Measurements from ENCODE around the gene PSKH1.

DNA sequence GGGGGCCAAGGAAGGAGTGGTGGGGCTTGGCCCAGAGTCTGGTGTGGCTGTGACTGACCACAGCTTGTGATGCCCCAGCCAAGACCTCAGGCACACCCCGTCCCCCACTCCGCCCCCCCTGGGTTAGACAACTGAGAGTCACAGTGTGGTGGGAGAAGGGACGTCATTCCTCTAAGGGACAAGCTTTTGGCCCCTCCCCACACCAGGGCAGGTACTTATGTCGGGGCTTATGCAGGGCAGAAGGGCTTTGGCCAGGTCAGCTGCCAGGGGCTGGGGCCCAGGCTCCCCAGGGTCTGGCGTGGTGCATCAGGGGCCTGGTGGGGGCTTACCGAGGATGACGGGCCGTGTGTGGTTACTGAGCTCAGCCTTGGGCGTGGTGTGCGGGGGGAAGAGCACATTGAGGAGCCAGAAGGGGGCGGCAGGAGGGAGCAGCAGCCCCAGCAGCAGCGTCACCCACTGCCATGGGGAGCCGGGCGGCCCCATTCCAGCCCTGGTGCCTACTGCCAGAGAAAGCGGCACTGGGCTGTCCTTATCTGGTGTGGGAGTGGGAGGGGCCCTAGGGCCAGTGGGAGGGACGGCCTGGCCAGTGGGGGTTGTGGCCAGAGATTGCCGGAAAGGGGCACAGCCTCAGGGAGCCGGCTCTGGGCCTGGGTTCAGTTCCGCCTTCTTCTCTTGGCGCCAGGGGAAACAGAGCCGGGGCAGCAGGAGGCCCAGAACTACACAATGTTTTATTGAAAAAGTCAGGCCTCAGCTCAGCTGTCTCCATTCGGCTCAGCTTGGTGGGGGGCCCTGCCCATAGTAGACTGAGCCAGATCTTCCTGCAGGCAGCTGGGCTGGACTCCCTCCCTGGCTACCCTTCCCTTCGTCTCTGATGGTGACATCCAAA, 50.8 kb downstream of the PSKH1 start, which contains the start of gene LCAT:
- TF ChIP-seq ZZZ3 (IDR thresholded peaks at IDR 0.05) (no peak), ZNF124 (CRISPR knock-in tag; IDR thresholded peaks at IDR 0.05) (no peak), NFYB (IDR thresholded peaks at IDR 0.05; ENCODE audit: extremely low read depth, insufficient read length) (no peak), GMEB1 (CRISPR knock-in tag; IDR thresholded peaks at IDR 0.05) (no peak), ZBTB1 (CRISPR knock-in tag; IDR thresholded peaks at IDR 0.05; ENCODE audit: borderline replicate concordance, low read depth) (no peak), CTCF (IDR thresholded peaks at IDR 0.05 in 2 of 3, conservative IDR thresholded peaks at IDR 0.05 in 1 of 3; ENCODE audit: insufficient read depth in 2 of 3, low read depth in 1 of 3, low read length in 3 of 3) (no peak), ZNF232 (CRISPR knock-in tag; IDR thresholded peaks at IDR 0.05) (no peak), NRF1 (conservative IDR thresholded peaks at IDR 0.05 in 1 of 2, IDR thresholded peaks at IDR 0.05 in 1 of 2) (no peak), TAF1 (IDR thresholded peaks at IDR 0.05; ENCODE audit: control insufficient read depth, extremely low read depth, insufficient read depth, low read length, severe bottlenecking) (no peak), FOXO4 (CRISPR knock-in tag; IDR thresholded peaks at IDR 0.05) (no peak), ZNF24 (IDR thresholded peaks at IDR 0.05) (no peak), GABPA (tag; conservative IDR thresholded peaks at IDR 0.05; ENCODE audit: low read depth) (no peak), SIN3A (IDR thresholded peaks at IDR 0.05; ENCODE audit: borderline replicate concordance in 2 of 2, control insufficient read depth in 1 of 2, low read depth in 2 of 2, low read length in 2 of 2) (no peak), POLR2AphosphoS2 (IDR thresholded peaks at IDR 0.05; ENCODE audit: low read length) (peak; percentile 75)
